GM19452 (cell line): Measurements from ENCODE around the gene GYS2.

Experiments
- ATAC-seq: cut with Tn5 transposase; IDR thresholded peaks from one replicate; pipeline ENCODE4 v1.9.1; 2021; ENCODE audit not compliant: unreplicated experiment

Gene GYS2

DNA sequence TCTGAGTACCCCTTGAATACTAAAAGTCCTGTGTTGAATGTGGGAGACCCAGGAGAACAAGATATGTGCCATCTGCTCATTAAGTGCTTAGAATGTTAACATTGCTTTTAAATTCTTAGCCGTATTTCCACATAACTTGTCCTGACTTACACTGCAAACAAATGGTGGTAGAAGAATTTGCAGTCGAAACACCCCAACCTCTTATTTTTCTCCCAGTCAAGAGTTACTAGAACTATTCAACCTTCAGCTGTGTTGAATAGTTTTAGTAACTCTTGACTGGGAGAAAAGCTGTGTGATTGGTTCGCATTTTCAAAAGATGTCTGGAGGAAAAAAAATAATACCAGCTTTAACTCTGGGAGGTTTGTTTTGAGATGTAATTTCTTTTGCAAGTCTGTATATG is 86.2 kb downstream of the GYS2 start:
- ATAC-seq, result no peak

DNA sequence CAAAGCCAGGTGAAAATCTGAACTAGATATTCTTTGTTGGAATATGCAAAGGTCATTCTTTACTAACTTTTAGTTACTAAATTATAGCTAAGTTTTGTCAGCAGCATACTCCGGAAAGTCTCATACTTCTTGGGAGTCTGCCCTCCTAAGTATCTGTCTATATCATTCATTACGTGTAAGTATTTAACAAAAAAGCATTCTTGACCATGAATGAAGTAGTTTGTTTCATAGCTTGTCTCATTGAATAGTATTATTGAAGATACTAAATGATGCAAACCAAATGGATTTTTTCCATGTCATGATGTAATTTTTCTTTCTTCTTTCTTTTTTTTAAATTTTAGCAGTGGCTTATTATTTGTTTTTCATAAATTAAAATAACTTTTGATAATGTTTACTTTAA is 88.4 kb downstream of the GYS2 start:
- no peak for ATAC-seq

DNA sequence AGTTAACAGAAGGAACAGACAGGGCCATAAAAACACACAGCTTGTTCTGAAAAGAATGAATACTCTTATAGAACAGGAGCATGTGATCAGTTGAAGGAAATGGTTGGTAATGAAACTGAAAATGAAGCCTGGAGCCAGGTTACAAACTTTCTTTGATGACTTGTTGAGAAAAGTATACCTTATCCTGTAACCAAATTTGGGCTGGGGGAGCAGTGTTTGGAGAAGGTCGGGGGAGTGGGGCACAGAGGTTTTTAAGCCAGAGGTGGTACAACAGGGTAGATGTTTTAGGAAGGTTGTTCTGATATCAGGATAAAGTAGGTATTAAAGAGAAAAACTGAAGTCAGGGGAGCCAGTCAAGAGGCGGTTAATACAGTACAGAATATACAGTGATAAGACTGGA is 94.9 kb downstream of the GYS2 start:
- ATAC-seq, result peak; percentile 89

DNA sequence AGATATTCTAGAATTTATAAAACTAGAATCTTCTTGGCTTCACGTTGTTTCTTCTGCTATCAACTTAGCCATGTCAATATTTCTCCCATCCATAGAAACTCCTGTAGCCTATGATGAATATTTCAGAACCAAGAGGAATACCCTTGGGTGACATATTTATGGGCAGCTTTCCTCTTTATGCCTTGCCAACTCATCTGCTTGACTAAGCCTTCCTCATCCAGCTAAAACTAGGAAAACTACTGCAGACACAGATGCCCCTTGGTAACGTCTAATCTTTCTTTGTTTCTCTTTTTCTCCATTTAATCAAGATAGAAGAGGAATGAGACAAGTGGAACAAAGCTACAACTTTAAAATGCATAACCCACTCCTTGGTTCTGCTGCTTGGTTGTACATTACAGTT is 96.8 kb downstream of the GYS2 start:
- no peak for ATAC-seq

GRCh38 chr12:21505888-21506287 is 98.8 kb downstream of the GYS2 start:
- no peak for ATAC-seq

- no peak for ATAC-seq
Observed at GRCh38 chr12:21502872-21503271, 101.8 kb downstream of the GYS2 start.

GRCh38 chr12:21502164-21502496 is 102.5 kb downstream of the GYS2 start:
- ATAC-seq, result no peak

DNA sequence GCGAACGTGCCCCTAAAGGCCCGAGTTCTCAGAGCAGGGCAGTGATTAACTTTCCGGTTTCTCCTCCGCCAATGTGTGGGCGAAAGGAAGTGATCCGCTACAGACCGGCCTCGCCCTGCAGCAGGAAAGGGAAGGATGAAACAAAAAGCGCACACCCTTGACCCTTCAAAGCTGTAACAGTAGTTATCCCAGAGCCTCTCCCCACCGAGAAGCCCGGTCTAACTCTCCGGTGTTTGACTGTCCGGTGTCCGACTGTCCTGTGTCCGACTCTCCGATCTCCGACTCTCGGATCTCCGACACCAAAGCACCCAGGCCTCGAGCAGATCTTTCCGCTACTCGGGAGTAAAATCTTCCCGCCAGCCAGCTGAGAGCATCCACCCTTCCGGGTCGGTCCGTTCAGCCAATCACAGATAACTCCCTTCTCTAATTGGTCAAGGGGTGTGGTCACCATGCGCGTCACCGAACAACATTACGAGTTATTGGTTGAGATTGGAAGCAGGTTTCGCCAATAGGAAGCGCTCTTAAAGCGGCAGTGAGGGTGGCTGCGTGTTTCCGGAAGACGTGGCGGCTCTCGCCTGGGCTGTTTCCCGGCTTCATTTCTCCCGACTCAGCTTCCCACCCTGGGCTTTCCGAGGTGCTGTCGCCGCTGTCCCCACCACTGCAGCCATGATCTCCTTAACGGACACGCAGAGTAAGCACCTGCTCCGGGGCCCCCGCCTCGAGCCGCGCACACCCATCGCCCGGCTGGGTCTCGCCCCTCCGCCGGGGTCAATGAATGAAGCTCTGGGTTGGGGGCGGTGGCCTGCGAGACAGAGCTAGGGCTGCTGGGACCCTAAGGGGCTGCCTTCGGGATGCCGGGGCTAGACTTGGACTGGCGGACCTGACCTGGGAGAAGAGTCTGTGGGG is 103.1 kb downstream of the GYS2 start, which contains the start of the genes GOLT1B and RECQL:
Gene GOLT1B (plus strand): TSS at position 532 of the 906 bp plus-strand sequence. CDS start 135 bp downstream, at position 667.
Gene RECQL (minus strand): TSS at position 378 of the 906 bp plus-strand sequence. CDS start 2,065 bp downstream, outside the sequence.
- peak; percentile 99 for ATAC-seq

DNA sequence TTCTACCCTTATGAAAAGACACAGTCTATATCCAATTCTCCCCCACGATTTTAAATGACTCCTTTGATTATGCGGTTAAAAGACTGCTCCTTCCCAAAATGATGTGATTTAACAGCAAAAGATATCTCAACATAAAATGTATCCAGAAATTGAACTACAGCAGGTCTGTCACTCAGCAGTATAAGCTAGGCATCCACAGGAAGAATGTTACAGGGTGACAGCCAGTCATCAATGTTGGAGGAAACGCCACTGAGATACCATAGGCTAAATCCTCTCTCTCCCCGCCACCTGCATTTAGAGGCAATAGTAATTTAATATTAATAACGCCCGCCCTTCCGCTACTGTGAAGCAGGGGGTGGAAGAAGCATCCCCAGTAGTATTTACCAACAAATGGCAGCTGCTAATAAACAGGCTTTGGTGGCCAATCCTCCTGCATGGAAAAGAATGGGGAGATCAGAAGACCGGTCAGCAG is 103.8 kb downstream of the GYS2 start:
- ATAC-seq, result peak; percentile 0

DNA sequence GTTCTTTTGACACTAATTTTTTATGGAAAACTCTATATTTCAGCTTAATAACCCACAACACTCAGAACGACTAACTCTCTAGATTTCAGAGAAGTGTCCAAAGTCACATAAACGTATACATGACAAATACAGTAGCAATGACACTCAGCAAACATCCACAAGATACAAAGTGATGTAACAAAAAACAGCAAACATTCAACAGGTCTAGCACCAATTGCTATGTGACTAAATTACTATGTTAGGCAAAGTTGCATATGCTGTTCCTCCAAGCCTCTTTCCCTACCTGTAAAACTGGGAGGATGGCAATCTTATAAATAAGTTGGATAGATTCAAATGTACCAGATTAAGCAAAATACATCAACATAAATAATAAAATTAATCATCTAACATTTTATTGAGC is 104.9 kb downstream of the GYS2 start:
- no peak for ATAC-seq
